GM10248 (cell line): ENCODE measurements around the gene SPATS2L.

Experiments used
- CTCF ChIA-PET: fragments of 300-600 bp; sonication (Branson Sonifier 250); formaldehyde crosslinking; extraction: SDS; loops from one replicate; lab custom pipeline; 2021; ENCODE audit warnings: antibody characterized with exemption; lab: Yijun Ruan, JAX
- POLR2A ChIA-PET: fragments of 350-650 bp; sonication (Branson Sonifier 250); formaldehyde crosslinking; extraction: SDS; loops from one replicate; lab custom pipeline; 2020; ENCODE audit warnings: antibody characterized with exemption; lab: Yijun Ruan, JAX
- DNase-seq: peaks from one replicate; pipeline ENCODE4 v3.0.0; 2012; ENCODE audit errors: extremely low spot score
- TF ChIP-seq, protein P1 (sequence below): IDR thresholded peaks from 2 replicates; pipeline ENCODE4 v1.5.1; 2012; ENCODE audit warnings: mild to moderate bottlenecking, low read depth; ENCODE audit errors: extremely low read depth, missing control alignments, control extremely low read depth

The SPATS2L gene

DNA sequence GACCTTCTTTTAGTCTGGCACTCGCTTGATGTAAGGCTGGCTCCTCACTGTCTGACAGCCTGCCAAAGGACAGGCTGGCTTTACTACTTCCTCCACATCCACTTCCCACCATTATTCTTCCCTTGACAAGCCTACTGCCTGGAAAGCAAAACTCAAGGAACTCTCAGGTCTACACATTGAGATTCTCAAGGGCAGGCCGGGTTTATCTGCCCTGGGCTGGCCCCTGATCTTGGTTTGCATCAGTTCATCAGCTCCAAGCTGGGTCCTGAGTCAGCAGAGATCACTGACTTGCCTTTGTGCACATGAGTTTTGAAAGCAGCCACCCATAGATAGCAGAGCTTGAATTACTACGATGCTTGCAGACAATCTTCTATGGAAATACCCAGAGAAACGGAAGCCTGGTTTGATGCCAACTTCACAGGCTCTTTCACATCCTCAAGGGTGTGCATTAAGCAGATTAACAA, 149.5 kb downstream of the SPATS2L start:
- no peak for DNase-seq
- ChIA-PET POLR2A (no interaction called here), CTCF (interaction anchor here (1.0 to 4.2 kb wide), 5 partner anchors 9 to 476 kb away, joined by 3 to 26 read pairs (median 7); no protein-coding TSS in a partner anchor)
- TF ChIP-seq, protein P1, sequence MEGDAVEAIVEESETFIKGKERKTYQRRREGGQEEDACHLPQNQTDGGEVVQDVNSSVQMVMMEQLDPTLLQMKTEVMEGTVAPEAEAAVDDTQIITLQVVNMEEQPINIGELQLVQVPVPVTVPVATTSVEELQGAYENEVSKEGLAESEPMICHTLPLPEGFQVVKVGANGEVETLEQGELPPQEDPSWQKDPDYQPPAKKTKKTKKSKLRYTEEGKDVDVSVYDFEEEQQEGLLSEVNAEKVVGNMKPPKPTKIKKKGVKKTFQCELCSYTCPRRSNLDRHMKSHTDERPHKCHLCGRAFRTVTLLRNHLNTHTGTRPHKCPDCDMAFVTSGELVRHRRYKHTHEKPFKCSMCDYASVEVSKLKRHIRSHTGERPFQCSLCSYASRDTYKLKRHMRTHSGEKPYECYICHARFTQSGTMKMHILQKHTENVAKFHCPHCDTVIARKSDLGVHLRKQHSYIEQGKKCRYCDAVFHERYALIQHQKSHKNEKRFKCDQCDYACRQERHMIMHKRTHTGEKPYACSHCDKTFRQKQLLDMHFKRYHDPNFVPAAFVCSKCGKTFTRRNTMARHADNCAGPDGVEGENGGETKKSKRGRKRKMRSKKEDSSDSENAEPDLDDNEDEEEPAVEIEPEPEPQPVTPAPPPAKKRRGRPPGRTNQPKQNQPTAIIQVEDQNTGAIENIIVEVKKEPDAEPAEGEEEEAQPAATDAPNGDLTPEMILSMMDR = no peak

DNA sequence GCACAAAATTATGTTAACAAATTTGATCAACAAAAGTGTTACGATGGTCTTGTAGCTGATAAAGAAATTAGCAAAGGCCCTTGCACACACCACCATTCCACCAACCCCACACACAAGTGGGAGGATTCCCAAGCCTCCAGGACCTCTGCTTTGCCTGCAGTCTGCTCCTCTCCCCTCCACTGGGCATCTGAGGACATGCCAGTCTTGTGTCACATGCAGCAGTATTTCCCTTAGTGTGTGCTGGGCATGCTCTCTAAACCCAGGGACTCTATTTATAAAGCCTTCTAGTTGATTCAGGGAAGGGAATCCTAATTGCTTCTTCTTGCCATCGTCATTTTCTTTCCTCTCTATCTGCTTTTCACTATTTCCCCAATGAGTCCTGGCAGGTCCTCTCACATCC, 150.1 kb downstream of the SPATS2L start:
- ChIA-PET CTCF (interaction anchor here (1.0 to 4.2 kb wide), 4 partner anchors 9 to 28 kb away, joined by 3 to 26 read pairs (median 8); no protein-coding TSS in a partner anchor), POLR2A (no interaction called here)
- TF ChIP-seq, protein P1 = no peak
- DNase-seq = no peak

DNA sequence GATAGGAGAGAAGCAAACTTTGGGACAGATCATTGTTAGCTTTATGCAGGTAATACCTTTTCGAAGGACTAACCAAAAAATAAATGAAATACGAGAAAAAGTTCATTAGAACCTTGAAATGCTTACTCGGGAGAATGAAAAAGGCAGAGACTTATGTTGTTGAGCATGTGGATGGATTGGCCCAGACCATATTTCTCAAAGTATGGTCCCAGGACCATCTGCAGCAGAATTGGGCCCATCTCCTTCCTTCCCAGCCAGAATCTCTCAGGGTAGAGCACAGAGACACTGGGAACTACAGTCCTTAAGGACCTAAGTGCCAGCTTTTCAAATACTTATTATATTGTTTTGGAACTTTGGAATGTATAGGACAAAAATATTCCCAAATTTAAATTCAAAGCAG, 152.6 kb downstream of the SPATS2L start:
- ChIA-PET CTCF (no interaction called here), POLR2A (no interaction called here)
- DNase-seq = no peak
- TF ChIP-seq, protein P1 = no peak

DNA sequence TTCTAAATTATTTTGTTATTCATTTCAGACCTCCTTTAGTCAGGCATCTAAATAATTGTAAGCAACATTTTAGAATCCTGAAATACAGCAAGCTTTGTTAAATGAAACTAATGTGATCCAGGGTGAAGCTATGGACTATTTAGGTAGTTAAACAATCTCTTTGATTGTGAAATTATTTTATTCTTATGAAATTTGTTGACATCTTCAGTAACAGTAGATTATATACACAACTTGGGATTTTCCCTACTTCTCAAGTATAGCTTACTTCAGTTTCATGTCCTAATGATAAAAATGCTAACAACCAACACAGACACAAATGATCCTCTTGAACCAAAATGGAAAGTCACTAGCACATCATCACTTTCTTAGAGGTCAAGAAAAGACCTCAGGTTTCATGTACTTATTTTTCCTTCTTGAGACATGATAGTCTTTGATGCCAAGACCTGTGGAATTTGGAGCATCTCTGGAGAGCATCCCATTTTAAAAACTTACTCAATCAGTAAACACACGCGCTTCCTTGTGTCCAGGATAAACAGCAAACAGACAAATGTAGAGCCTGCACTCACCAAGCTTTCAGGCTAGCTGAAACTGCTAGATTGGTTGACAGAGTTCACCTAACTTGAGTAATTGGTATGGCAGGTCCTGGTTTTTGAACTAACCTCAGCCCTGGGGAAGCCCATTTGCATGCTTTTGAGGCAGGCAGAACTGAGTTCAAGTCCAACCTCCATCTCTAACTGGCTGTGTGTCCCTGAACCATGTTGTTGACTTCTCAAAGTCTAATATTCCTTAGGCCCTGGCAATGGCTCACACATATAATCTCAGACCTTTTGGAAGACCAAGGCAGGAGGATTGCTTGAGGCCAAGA, 155.6 kb downstream of the SPATS2L start:
- CTCF ChIA-PET = interaction anchor here (0.8 to 3.1 kb wide), 6 partner anchors 9 to 482 kb away, joined by 3 to 11 read pairs (median 3); no protein-coding TSS in a partner anchor
- POLR2A ChIA-PET = no interaction called here
- TF ChIP-seq, protein P1 = no peak
- no peak for DNase-seq

DNA sequence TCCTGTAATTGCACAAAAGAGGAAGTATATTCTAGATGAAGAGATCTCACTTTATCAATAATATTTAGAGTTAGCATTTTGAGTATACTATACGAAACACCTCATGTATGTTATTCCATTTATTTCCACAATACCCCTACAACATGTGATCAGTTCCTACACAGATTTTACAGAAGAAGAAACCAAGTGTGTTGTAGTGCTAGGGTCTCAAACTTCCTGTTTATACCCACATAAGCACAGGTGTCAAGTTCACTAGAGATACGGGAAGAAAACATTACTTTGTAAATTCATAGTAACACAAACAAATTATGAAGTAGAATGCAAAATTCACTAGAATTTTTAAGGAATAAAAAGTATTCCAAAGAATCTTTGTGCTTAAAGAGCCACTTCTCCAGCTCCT, 157.0 kb downstream of the SPATS2L start:
- TF ChIP-seq, protein P1 = no peak
- no peak for DNase-seq
- ChIA-PET POLR2A (no interaction called here), CTCF (interaction anchor here (1.2 to 3.1 kb wide), 3 partner anchors 8 to 483 kb away, joined by 3 to 11 read pairs (median 4); no protein-coding TSS in a partner anchor)
